Mammary epithelial cell (primary cell): Measurements from ENCODE around the gene TECPR1.

Experiments used
- EZH2 ChIP-seq: IDR thresholded peaks from 2 replicates; pipeline ENCODE4 v1.6.1; 2012; ENCODE audit warnings: low read length, inconsistent platforms, borderline replicate concordance
- TF ChIP-seq, protein P1 (sequence below), 2 donors: IDR thresholded peaks in 1 of 2; conservative IDR thresholded peaks in 1 of 2; 2 replicates each; pipeline ENCODE4 v1.5.1; 2011 to 2012; ENCODE audit warnings: inconsistent platforms in 2 of 2, low read length in 2 of 2, mild to moderate bottlenecking in 2 of 2, control low read depth in 1 of 2, low read depth in 1 of 2; ENCODE audit not compliant: insufficient read depth in 1 of 2; ENCODE audit errors: extremely low read depth in 1 of 2

DNA sequence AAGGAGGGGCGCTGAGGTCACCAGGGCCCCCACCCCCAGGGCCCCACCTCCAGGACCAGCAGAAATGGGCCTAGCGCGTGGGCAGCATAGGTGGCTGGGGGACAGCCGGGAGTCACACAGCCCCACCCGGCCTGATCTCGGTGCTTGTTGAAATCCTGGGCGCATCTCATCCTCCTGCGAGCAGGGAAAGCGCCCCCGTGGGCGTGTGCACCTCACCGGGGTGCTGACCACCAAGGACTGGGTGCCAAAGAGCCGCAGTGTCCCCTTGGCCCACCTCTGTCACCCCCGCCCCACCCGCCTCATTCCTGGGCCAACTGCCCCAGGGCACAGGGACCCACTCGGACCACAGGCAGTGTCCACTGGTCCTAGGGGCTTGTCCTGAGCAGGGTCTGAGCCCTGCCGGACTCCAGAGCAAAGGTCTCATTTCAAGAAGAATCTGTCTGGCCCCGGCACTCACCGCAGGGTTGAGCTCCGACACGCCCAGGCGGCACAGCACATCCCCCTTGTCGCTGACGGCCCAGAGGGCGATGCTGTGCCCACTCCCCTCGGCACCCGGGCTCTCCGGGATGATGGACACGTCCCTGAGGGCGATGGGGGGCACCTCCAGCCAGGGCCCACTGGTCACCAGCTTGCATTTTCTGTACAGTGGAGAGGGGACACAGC lies 29.4 kb downstream of the TECPR1 start:
- TF ChIP-seq, protein P1, sequence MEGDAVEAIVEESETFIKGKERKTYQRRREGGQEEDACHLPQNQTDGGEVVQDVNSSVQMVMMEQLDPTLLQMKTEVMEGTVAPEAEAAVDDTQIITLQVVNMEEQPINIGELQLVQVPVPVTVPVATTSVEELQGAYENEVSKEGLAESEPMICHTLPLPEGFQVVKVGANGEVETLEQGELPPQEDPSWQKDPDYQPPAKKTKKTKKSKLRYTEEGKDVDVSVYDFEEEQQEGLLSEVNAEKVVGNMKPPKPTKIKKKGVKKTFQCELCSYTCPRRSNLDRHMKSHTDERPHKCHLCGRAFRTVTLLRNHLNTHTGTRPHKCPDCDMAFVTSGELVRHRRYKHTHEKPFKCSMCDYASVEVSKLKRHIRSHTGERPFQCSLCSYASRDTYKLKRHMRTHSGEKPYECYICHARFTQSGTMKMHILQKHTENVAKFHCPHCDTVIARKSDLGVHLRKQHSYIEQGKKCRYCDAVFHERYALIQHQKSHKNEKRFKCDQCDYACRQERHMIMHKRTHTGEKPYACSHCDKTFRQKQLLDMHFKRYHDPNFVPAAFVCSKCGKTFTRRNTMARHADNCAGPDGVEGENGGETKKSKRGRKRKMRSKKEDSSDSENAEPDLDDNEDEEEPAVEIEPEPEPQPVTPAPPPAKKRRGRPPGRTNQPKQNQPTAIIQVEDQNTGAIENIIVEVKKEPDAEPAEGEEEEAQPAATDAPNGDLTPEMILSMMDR (conservative IDR thresholded peaks at IDR 0.05 in 1 of 2, IDR thresholded peaks at IDR 0.05 in 1 of 2; ENCODE audit: extremely low read depth in 1 of 2, insufficient read depth in 1 of 2, low read depth in 1 of 2, low read length in 2 of 2) = no peak
- TF ChIP-seq EZH2 = no peak
